GM19035 (cell line): ENCODE data around the gene TBCCD1.
A peak's percentile ranks its signal among the peaks of the same experiment; 100 is the strongest.
"Not testable (repeated sequence)": the region's sequence is repeated elsewhere in the genome, so short reads cannot be mapped to it uniquely, and the experiment has no call there.

Source experiments
- ATAC-seq: cut with Tn5 transposase; IDR thresholded peaks from one replicate; pipeline ENCODE4 v1.9.1; 2021; ENCODE audit not compliant: unreplicated experiment

Gene TBCCD1

GRCh38 chr3:186520957-186521842 is 45.9 kb downstream of the TBCCD1 start:
- peak; percentile 68 for ATAC-seq

GRCh38 chr3:186520431-186520830 is 46.7 kb downstream of the TBCCD1 start:
- ATAC-seq = no peak

- peak; percentile 36 for ATAC-seq
Observed at GRCh38 chr3:186519021-186519658, 48.0 kb downstream of the TBCCD1 start.

GRCh38 chr3:186517218-186517617 is 49.9 kb downstream of the TBCCD1 start:
- no peak for ATAC-seq

- ATAC-seq = no peak
Observed at GRCh38 chr3:186516646-186517045, 50.5 kb downstream of the TBCCD1 start.

- no peak for ATAC-seq
Observed at GRCh38 chr3:186515125-186515524, 52.0 kb downstream of the TBCCD1 start.

- no peak for ATAC-seq
Observed at GRCh38 chr3:186514296-186515002, 52.7 kb downstream of the TBCCD1 start.

GRCh38 chr3:186513386-186513785 is 53.8 kb downstream of the TBCCD1 start:
- no peak for ATAC-seq

GRCh38 chr3:186512570-186513302 is 54.4 kb downstream of the TBCCD1 start:
- ATAC-seq = no peak

- ATAC-seq = no peak
Observed at GRCh38 chr3:186511702-186512101, 55.4 kb downstream of the TBCCD1 start.

GRCh38 chr3:186511245-186511644 is 55.9 kb downstream of the TBCCD1 start:
- ATAC-seq = peak; percentile 80

- peak; percentile 32 for ATAC-seq
Observed at GRCh38 chr3:186510374-186511079, 56.6 kb downstream of the TBCCD1 start.

- ATAC-seq = no peak
Observed at GRCh38 chr3:186509423-186509822, 57.7 kb downstream of the TBCCD1 start.

GRCh38 chr3:186506857-186507256 is 60.3 kb downstream of the TBCCD1 start:
- ATAC-seq = no peak

GRCh38 chr3:186506191-186506739 is 60.9 kb downstream of the TBCCD1 start:
- ATAC-seq = no peak

GRCh38 chr3:186502966-186503712 is 64.0 kb downstream of the TBCCD1 start:
- no peak for ATAC-seq

GRCh38 chr3:186502138-186502948 is 64.8 kb downstream of the TBCCD1 start:
- ATAC-seq = no peak

GRCh38 chr3:186499949-186500348 is 67.2 kb downstream of the TBCCD1 start:
- not testable (repeated sequence) for ATAC-seq
